ENCODE data around the gene CDH4. TPM values are rescaled to one million over a fixed set of nuclear protein-coding genes. Genes with fewer than 3 reads are reported as not detected.

CDH4 gene
- total RNA-seq, 1 donor from 2014 or later: 9.2 TPM

DNA sequence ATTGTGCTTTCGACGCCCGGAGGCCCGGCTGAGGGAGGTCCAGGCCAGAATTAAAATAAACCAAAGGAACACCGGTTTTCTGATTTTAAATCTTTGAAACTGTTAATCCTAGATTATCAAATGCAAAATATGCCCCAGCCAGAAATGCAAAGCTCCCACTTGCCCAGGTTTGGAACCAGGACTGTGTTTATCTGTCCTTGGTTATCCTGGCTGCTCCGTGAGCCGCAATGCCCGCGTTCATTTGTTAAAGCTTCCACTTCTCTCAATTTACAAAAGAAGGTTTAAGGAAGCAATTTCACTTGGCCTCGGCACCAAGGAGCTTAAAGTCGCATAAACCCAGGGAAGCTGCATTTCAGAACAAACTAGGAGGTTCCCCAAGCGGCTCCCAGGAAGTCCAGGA lies 563.6 kb downstream of the CDH4 start:
- no peak for DNase-seq (ENCODE audit: extremely low read depth, low read depth, low spot score)

DNA sequence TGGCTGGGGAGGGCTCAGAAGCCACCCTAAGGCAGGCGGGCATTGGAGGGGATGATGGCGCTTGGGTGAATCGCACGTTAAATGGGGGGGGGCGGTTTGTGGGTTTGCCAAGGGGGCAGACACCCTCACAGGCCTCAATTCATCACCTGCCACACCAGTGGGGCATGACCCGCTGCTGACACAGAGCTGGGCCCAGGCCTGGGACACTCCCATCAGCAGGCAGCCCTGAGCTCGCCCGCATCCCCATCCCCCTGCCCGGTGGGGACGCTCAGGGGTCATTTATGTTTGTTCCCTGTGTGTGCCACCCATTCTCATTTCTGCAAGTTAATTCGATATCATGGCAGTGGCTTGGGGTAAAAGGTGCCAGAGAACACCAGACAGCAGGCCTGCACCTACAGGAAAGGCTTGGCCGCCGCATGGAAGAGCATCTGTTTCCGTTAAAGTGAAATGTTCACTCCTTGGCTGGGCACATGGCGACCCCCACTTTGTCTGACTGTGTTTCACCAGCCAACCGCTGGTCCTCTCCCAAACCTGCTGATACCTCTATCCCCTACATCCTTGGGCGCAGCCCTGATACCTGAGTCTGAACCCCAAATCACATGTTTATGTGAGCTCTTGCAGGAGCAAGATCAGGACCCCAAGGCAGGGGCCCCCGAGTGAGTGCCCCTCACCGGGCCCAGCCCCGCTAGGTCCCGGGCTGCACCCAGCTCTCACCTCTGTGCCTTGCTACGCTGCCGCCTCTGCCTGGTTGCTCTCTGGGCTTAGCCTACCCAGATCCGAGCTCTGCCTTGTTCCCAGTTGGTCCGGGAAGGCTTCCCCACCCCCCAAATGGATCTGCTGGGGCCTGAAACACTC lies 564.8 kb downstream of the CDH4 start:
- DNase-seq (ENCODE audit: extremely low read depth, low read depth, low spot score): no peak

DNA sequence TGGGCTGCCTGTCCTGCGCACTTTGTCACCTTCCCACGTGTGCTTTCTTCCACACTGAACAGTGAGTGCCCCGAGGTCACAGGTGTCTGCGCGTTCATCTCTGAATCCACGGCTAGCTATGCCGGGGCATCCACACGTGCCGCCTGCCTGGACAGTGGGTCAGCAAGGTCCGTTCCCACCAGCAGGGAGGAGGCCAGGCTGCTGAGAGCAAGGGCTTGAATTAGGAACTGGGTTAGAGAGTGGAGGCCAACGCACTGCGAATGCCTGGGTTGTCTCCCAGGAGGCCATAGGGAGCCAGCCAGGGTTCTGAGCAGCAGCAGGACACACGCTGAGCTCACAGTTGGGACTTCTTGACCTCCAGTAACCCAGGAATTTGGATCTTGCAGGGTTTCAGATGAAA lies 565.5 kb downstream of the CDH4 start:
- DNase-seq (ENCODE audit: extremely low read depth, low read depth, low spot score): no peak

DNA sequence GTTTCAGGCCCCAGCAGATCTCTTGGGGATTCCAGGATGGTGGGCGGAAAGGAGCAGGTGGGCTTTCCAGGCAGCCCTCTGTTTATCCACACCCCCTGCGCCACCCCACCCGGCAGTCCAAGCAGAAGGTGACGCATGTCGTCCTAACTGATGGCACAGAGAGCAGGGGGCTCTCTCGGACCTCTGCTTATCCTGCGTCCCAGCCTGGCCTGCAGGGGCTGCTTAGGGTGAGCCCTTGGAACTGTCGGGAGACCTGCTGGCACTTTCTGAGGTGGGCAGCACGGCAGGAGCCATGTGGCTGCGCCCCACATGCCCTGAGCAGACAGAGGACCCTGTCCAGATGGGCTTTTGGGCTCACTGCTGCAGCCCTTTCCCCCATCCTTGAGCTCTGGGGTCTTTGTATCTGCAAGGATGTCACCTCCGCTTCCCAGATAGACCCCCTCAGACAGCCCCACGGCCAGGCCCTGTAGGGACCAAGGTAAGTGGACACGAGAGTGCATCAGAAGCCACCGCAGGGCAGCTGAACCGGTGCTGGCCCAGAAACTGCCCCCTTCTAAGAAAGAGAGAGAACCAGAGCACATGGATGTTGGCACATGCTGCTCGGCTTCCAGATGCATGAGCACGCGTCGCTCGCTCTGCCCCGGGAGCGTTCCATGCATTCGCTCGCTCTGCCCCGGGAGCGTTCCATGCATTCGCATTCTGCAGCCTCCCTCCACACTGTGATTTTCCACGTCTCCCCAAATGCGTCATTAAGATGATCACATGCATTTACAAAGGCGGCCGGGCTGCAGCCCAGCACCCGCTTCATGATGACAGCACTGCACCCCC lies 566.9 kb downstream of the CDH4 start:
- no peak for DNase-seq (ENCODE audit: extremely low read depth, low read depth, low spot score)

DNA sequence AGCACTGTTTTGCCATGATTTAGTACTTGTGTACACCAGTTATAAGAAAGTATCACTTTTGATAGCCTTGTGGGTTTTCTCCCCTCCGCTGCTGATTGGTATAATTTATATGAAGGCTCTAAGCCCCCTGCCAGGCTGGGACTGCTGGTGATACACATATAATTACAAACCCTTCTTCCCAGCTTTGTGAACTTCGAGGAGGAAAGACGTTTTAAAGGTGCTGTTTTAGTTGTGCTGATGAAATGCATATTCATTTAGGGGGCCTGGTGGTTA lies 567.4 kb downstream of the CDH4 start:
- no peak for DNase-seq (ENCODE audit: extremely low read depth, low read depth, low spot score)

DNA sequence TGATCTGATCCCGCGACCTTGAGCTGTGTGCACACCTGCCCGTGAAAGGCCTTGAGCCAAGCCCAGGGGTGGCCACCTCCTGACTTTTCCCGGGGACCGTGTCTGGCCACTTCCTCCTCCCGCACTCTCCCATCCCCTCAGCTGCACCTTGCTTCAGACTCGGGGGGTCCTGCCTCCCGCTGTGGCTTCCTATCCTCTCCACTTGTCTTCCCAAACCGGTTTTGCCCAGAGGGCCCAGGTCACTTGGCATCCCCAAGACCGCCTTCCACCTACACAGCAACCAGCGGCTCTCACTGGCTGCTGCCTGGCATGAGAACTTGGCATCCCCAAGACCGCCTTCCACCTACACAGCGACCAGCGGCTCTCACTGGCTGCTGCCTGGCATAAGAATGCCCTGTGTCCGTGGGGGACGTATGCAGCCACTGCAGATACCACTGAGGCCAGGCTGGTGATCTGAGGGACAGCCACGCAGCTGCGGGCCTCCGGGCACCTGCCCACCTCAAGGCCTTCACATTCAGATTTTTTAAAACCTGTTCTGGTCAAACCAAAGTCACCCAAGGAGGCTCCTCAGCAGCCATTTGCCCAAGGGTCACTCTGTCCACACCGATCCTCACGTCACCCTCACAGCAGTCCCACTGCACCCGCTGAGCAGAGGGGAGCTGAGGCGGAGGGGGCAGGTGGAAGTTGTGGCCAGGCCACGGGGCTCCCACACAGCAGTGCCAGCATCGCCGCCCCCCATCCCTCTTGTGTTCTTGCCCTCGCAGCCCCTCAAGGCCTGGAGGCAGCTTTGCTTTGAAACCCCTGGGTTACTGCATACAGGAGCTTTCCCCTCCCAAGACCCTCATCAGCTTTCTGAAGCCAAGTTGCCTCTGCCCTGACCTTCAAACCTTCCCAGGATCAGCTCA lies 568.1 kb downstream of the CDH4 start:
- DNase-seq (ENCODE audit: extremely low read depth, low read depth, low spot score): no peak

DNA sequence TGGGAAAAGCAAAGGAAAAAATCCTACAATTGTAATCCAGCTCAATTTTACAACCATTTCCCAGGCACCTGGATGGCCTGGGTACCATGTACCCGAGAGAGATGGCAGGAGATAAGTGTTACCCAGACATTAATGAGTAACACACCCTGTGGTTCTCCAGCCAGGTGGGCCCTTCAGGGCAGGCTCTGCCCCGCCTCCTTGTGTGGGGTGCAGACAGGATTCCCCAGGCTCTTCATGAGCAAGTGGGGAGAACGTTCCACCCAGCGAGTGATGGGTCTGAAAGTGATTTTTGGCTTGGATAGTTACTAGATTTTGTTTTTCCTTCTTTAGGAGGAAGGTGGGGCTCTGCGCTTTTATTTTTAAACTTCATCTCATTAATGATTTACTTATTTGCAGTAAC lies 569.7 kb downstream of the CDH4 start:
- no peak for DNase-seq (ENCODE audit: extremely low read depth, low read depth, low spot score)

DNA sequence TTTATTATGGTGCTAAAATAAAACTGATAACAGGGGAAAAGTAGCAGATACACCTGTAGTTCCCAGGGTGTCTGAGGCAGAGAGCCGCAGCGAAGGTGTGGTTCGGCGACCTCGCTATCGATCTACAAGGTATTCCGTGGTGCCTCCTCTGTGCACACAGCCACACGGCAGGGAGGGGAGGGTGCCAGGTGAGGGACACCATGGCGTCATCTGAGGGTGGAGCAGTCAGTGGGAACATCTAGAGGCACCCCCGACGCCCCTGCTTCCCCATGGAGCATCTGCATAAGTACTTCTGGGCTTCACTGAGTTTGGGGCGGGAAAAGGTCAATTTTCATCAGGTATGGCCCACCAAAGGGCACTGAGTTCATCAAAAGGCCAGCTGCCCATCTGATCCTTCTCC lies 570.3 kb downstream of the CDH4 start:
- DNase-seq (ENCODE audit: extremely low read depth, low read depth, low spot score): no peak

DNA sequence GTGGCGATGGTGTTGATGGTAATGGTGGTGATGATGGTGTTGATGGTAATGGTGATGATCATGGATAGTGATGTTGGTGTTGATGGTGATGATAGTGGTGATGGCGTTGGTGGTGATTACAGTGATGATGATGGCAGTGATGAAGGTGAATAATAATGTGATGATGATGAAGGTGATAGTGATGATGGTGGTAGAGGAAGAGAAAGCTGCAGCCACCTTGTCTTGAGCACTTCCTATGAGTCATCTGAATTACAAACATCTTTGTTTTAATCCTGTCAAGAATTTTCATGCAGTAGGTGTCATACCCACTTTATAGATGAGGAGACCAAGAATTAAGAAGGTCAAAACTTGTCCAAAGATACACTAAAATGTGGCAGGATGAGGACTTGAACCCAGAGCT lies 571.2 kb downstream of the CDH4 start:
- no peak for DNase-seq (ENCODE audit: extremely low read depth, low read depth, low spot score)

DNA sequence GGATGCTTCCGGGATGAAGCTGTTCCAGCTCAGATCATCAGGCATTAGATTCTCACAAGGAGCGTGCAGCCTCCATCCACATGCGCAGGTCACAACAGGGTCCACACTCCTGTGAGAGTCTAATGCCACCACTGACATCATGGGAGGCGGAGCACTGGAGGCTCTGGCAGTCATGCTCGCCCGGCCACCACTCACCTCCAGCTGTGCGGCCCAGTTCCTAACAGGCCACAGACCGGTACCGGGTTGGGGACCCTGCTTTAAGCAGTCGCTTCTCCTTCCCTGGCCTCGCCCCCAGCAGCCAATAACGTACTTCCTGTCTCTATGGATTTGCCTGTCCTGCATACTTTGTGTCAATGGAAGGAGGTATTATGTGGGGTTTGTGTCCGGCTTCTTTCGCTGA lies 576.8 kb downstream of the CDH4 start:
- no peak for DNase-seq (ENCODE audit: extremely low read depth, low read depth, low spot score)

DNA sequence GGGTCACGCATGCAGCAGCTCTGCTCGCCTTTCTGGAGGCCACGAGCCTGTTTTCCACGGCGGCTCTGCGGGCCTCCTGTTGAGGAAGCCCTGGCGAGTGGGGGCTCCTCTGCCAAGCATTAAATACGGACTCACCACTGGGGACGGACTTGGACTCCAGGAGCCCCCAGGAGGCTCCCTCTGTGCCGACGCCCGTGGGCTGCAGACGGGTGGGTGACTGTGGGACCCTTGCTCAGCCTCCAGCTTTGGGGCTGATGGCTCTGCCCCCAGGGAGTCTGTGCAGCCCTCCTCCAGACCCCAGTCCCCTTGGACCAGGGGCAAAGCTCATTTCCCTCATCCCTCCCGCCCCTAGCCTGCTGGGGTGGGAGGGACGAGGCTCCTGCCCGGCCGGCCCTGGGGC lies 577.5 kb downstream of the CDH4 start:
- no peak for DNase-seq (ENCODE audit: extremely low read depth, low read depth, low spot score)

DNA sequence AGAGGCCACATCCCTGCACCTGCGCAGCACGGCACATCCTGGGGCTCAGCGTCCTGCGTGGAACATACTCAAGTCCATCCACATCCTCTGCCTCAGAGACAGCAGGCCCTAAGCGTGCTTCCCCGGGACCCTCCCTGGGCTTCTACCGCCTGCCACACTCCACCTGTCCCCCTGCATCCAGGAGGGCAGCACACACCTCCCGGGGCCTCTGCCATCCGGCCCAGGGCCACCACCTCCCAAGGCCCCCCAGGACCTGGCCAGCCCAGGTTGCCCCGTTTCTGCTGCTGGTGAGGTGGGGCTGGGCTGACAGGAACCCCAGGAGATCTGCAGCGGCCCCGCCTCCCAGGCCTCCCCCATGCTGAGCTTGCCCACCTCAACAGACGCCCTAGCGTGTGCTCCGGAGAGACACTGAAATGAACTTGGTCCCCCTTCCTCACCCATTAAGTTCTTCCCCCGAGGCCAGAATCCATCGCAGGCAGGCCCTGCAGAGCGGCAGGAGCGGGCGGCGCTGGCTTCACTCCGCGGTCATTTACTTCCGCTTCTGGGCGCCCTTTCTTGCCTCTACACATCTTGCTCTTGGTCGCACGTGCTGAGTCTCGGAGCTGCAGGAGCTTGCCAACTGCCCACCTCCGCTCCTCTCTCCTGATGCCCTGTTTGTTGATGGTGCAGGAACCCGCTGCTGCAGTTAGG lies 578.3 kb downstream of the CDH4 start:
- no peak for DNase-seq (ENCODE audit: extremely low read depth, low read depth, low spot score)

DNA sequence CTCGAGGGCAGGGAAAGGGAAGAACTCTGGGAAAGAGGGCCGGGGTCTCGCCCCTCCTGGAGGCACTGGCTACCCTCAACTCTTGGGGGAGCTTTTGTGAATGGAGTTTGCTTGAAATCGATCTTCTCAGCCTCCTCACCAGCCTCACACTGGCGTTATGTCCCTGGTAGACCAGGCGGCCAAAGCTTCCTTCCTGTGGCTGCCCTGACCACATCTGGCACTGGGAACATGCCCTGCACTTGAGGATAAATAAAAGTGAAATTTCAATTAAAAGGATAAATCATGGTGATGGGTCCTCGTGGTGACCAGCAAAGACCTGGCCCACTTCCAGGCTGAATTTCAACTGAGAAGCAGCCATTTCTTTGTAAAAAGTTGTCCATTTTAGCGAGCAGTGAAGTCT lies 578.9 kb downstream of the CDH4 start:
- DNase-seq (ENCODE audit: extremely low read depth, low read depth, low spot score): no peak

DNA sequence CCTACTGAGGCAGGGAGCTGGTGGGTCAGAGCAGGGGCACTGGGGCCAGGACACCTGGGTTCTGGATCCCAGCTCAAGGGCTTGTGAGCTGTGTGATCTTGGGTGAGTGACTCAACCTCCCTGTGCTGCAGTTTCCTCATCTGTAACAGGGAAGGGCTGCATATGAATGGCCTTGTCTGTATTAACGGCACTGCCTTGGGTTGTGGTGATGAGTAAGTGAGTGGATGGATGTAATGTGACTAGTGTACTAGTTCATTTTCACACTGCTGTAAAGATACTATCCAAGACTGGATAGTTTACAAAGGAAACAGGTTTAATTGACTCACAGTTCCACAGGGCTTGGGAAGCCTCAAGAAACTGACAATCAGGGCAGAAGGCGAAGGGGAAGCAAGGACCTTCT lies 580.1 kb downstream of the CDH4 start:
- no peak for DNase-seq (ENCODE audit: extremely low read depth, low read depth, low spot score)

DNA sequence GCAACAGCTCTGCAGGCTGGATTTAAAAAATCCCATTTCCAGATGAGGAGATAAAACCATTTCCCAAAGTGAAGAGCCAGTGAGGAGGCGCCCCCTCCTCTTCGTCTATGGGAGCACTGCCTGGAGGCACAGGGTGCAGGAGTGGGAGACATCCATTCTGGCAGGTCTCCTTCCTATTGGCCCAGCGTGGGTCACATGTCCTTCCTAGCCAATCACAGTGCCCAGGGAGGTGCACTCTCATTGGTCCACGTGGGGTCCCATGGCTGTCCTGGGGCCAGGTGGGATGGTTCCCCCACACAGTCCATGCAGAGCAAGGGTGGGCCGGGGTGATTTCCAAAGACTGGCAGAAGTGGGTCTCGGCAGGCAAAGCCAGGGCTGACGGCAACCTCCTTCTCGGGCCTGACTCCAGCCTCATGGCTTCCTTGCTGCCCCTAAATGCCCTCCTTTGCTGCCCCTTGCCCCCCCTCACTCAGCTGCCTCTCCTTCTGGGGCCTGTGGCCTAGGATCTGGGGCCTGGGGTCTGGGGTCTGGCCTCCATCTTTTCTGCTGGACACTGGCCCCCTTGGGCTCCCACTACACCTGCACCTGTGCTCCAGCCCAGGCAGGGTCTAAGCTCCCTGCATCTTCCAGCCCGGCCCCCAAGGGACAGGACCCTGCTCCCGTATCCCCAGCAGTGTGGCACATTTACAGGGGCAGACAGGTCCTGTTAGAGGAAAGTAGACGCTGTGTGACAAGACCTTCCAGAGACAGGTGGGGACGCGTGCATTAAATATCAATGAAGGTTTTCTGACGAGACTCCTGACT lies 581.9 kb downstream of the CDH4 start:
- no peak for DNase-seq (ENCODE audit: extremely low read depth, low read depth, low spot score)

DNA sequence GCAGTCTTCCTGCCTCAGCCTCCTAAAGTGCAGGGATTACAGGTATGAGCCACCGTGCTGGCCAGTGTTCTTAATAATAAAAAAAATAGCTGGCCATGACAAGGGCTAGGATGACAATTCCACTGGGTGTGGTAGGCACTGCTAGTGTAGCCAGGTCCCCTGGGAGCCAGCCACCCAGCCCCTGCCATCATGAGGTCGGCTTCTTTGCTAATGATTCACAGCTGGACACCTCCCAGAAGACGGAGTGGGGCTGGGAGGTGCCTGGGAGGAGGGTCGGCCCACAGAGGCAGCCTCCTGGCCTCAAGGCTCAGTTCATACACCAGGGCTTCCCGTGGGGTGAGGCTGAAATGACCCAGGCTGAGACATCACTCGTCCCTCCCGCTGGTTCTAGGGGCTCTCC lies 583.2 kb downstream of the CDH4 start:
- DNase-seq (ENCODE audit: extremely low read depth, low read depth, low spot score): no peak

DNA sequence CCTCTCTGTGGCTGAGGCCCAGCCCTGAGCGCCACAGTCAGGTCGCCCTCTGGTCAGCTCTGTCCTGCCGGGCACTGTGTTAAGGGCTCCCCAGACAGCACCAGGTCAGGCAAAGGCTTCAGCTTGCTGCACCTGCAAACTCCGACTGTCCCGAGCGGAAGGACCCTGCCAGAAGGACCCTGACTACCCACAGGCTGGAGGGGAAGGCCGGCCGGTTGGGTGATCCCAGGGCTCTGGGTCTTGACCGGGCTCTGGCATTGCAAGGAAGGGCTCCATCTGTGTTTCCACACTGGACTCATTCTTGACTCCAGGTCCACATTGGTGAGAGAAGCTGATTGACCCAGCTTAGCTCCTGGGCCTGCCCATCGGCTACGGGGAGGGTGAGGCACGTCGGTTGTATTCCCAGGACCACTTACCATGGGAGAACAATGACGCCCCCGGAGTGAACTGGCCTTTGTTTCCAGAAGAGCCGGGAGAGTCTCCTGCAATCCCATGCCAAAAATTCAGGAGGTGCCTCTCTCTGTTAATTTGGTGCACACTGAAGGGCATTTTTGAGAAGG lies 583.8 kb downstream of the CDH4 start:
- no peak for DNase-seq (ENCODE audit: extremely low read depth, low read depth, low spot score)

DNA sequence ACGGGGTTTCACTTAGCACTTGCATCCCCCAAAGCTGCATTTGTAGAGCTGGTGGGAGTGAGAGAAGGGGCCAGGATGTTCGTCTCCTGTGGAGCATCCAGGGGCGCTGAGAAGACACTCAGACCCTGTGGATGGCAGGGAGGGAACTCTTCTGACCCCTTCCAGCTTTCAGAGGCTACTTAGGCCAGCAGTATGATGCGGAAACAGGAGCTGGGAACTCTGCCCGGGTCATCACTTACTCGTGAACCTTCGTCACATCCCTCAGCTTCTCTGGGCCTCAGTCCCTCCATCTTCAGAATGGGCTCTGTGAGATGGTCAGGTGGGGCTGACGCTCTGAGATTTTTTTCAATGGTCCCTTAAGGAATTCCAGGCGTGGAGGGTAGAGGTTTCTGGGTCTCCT lies 585.1 kb downstream of the CDH4 start:
- no peak for DNase-seq (ENCODE audit: extremely low read depth, low read depth, low spot score)

DNA sequence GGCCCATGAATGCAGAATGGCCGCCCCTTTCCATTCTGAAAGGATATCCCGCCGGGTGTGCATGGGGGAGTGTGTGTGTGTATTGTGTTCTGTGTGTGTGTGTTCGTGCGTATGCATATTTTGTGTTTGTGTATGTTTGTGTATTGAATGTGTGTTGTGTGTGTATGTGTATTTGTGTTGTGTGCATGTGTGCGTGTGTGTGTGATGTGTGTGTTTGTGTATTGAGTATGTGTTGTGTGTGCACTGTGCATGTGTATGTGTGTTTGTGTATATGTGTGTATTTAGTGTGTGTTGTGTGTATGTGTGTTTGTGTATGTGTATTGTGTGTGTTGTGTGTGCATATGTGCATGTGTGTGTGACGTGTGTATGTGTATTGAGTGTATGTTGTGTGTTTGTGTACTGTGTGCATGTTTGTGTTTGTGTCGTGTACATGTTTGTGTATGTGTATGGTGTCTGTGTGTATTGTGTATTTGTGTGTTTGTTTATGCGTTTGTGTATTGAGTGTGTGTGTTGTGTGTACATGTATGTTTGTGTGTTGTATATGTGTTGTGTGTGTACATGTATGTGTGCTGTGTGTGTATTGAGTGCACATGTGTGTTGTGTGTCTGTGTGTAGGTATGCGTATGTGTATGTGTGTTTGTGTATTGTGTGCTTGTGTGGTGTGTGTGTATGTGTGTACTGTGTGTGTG lies 587.3 kb downstream of the CDH4 start:
- DNase-seq (ENCODE audit: extremely low read depth, low read depth, low spot score): no peak

All from glomerular endothelial cell (primary cell).